Activated naive CD4-positive, alpha-beta T cell treated with anti-CD3 and anti-CD28 coated beads, Interleukin-2, amount 50 U/mL, for 16 hours (primary cell): Measurements from ENCODE around the gene SP9.

Experiments used
- DNase-seq: peaks from one replicate; pipeline ENCODE4 v3.0.0-alpha.2; 2020

Gene SP9

DNA sequence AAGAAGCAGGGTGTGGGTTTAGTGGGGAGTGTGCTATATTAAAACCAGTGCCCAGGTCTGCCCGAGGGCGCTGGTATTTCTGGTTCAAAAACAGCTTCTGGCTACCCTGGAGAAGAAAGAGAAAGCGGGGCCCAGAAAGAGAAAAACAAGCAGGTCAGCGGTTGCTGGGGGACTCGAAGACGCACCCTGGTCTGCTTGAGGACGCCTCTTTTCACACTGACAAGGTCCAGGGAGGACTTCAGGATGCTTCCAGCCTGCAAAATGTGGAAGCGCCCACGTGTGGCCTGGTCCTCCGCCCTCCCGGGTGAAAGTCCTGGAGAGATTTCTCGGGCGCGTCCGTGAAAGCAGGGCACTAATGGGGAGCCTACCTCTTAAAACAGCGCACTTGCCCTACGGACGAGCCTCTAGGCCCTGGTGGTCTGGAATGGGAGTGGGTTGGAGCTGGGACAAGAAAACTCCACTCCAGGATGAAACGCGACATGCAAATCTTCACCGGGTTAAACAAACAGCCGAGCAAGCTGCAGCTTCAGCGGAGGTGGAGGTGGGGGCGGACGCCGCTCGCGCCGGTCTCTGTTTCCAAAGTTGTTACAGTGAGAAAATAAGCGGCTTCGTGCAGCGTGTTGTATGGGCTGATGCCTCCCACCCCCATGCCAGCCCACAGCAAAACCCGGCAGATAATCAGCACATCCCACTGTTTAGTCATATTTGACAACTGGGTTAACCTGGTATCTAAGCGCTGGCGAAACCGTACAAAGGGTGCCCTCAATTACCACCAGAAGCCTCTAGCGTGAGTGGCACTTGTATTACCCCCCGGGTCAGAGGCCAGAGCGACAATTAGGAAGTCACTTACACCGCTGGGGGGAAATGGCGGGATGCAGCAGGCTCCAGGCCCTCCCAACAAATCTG is 1.1 kb upstream of the SP9 start:
- no peak for DNase-seq

DNA sequence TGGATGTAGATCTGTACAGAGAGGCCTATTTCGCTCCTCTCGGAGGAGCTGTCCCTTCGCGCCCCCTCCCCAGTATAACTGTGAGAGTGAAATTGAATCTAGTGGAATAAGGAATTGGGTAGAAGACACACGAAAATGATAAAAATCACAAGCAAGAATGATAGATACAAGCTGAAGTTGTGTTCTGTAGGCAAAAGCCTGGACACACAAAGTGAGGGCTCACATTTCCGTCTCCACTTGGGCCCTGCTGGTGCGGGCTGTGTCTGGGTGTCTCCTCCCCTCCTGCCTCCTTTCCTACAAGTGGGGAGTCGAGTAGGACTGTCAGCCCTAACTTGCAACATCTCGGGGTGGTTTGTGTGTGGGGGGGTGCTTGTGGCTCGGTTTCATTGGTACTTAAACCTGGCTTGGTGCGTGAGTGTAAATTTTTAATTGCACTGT is 457 bp upstream of the SP9 start:
- no peak for DNase-seq

DNA sequence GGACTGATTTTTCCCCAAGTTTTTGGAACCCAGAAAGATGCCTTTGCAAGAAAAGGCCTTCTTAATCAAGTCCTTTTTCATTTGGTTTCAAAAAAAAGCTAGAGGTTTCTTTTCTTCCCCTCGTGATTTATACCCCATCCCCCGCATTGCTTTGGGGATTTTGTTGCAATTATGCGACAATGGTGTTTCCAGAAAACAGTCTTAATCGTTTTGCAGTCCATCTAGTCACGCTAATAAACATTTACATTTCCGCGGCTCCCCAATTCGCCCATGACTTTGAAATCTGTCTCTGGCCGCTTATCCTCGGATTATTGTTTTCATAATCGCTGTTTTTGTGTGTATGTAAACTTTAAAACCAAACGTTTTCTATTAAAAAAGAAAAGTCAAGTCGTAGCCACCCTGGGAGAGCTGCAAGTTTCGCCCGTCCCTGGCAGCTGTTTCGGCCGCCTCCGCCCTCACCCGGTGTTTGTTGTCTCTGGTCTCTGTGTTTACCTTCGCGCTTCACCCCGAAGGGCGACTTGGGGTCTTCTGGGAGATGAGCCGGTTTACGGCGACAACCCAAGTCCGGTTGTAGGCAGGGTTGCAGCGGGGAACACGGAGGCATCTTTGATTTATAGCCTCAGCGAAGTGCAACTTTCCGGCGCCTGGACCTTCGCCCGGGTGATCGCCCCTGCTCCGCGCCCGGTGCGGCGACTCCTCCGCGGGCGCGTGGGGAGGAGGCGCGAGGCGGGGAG is 667 bp downstream of the SP9 start:
- no peak for DNase-seq

- DNase-seq: no peak
These were observed 1.3 kb downstream of the SP9 start for GRCh38 chr2:174335988-174336500.

- DNase-seq: peak; percentile 43
These were observed 2.0 kb downstream of the SP9 start for GRCh38 chr2:174336501-174337336.

DNA sequence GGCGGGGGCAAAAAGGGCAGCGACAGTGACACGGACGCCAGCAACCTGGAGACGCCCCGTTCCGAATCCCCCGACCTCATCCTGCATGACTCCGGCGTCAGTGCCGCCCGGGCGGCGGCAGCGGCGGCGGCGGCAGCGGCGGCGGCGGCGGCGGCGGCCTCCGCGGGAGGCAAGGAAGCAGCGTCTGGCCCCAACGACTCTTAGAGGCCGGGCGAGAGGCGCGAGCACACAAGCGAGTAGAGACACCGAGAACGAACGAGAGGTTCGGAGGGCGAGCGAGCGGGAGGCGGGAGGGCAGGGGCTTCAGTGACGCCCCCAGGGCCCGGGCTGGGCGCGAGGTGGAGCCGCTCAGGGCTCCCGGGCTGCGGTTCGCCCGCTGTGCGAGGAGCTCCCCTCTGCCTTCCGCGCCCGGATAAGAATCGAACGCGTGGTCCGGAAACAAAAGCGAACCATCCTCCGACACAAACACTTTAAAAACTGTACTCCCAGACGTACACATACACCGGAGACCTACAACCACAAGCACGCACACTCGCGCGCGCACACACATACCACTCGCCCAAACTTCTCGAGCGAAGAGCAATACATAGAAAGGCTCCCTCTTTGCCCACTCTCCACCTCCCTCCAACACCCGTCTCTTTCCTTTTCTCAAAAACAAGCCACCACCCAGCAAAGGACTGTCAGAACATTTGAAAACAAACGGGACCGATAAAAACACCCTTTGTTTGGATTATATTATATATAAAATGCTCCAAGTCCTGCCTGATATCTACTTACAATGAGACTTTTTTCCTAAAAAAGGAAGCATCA is 2.8 kb downstream of the SP9 start:
- peak; percentile 36 for DNase-seq

DNA sequence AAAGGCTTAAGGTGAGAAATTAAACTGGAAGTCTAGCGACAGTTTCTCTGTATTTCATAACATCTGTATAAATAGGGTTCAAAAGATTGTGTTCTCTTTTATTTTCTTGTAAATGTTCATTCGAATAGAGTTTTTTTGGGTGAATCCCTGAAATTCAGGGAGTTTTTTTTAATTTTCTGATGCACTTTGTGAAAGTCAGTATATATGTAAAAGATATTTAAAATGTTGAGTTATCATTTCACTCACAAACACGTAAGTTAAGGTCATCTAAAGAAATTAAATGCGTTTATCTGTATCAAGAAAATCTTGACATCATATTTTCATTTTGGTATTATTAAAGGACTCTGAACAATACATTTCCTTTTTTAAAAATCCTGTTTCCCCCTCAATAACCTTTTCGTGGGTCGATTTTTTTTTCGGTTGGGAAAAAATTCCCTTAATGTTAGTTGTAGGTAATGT is 3.4 kb downstream of the SP9 start:
- no peak for DNase-seq

GRCh38 chr2:174338671-174339560 is 4.2 kb downstream of the SP9 start:
- DNase-seq: no peak

DNA sequence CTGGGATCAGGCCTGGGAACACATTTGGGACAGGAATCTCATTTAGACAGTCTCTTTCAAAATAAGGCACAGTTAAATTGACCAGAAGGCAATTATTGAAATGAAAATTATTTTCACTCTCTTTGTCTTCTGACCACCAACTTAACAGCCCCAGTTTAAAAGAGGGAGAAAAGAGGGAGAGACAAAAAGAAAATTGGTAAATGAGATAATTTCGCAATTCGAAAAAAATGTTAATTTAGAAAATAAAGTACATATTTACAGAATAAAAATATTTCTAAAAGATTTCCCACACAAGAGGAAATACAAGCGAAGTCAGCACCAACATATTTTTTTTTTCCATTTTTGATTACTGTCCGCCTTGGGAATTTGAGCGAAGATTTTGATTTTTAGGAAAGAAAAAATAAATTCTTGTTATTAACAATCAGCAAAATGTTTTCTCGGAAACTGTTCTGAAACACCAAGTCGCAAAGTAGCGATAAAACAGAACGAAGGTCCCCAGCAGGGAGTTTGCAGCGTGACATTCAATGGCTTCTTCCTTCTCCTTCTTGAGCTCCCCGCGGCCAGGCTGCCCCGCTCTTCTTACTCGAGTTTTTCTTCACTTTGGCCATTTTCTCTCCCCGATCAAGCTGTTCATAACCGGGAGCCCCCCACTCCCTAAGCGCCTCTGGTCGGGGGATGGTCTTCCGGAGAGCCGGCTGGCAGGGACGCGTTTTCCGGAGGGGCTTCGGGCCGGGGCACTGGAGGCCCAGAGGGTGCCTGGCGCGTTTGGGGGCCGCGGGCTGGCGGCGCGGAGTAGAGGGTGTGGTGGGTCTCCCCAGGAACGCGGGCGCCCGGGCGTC is 5.0 kb downstream of the SP9 start:
- DNase-seq: no peak

- DNase-seq: no peak
These were observed 5.9 kb downstream of the SP9 start for GRCh38 chr2:174340400-174341292.

GRCh38 chr2:174341293-174341994 is 6.7 kb downstream of the SP9 start:
- DNase-seq: peak; percentile 89

GRCh38 chr2:174341995-174342685 is 7.4 kb downstream of the SP9 start:
- DNase-seq: no peak

DNA sequence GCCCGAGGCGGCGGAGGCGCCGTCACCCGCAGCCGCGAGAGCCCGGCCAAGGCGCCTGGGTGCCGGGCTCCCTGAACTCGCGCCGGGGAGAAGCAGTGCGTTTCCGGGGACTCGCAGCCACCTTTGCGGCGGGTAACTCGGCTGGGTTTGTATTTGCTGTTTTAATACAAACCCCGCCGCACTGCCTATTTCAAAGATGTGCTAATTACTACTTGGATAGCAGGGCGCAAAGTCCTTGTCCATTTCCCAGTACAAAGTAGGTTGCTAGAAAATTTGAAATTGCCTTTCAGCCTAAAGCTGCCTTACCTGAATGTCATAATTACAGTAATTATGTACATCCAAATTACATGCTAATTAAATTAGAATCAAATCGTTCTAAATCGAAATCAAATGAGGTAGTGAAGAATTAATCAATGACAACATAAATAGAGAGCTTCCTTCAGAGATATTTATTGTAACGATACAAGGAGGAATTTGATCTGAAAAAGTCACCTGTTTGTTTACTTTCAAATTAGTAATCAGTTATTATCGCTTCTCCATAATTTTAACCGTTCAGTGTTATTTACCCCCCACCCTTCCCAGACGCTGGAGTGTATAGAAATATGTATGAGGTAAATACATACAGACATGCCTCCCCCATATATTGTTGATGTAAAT is 8.1 kb downstream of the SP9 start:
- no peak for DNase-seq

DNA sequence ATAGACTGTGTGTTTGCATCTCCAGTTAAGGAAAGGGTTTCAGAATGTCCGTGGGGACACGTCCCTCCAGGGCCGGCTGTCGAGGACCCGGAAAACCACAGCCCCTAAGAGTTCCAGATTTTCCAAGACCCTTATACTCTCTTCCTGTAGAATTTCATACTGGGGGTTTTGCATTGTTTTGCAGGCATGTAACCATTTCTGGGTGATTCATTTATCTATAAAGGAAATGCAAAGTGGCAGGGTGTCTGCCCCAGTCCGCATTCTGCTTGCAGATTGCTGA is 8.5 kb downstream of the SP9 start:
- DNase-seq: no peak

DNA sequence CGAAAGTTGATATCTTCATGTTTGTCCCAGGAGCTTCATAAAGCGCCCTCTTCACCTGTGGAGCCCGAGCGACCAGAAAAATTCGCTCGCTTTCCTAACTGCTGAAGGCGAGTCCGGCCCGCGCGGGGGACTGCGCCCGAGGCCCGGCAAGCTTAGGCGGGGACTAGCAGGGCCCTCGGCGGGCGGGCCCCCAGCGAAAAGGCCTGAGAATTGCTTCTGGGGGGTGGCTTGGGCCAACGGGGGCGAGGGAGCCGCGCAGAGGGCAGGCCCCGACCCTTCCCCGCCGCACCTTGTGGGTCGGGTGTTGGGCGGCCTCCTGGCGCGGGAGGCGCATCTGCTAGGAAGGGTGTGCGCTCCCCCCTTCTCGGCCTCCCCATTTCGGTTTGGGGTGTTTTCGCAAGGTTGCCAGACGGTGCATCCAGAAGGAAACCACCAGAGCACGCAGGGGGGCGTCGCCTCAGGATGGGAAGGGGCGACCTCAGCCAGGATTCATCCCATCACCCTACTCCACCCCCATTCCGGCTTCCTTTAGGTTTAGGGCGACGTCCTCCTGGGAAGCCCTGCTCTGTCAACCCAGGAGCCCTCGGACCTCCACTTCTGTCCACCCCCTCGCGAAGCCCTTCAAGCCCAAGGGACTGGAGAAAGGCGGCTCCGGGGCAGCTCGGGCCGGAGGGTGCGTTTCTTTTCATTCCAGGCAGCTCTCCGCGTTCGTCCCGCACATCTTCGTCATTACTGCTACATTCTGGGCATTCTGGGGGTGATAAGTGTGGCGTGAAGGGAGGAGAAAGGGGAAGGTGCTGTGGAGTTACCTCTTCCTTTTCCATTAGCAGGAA is 9.1 kb downstream of the SP9 start:
- no peak for DNase-seq

- no peak for DNase-seq
These were observed 10.1 kb downstream of the SP9 start for GRCh38 chr2:174344716-174345461.
